D721Med (cell line): Measurements from ENCODE around the gene FOXO3.

Experiments
- DNase-seq: peaks from one replicate; pipeline ENCODE4 v3.0.0; 2011; ENCODE audit warnings: low spot score; ENCODE audit not compliant: insufficient read length
- FAIRE-seq: peaks from 2 replicates; lab custom pipeline; 2011; peaks lifted over from hg19 to GRCh38; lab: Jason Lieb, UNC
- CTCF ChIP-seq: IDR thresholded peaks from 2 replicates; pipeline ENCODE4 v1.5.1; 2012; ENCODE audit warnings: mild to moderate bottlenecking, control low read depth; ENCODE audit not compliant: insufficient read depth; ENCODE audit errors: missing control alignments

FOXO3 gene

GRCh38 chr6:108610270-108610839 lies 49.6 kb downstream of the FOXO3 start:
- FAIRE-seq = no peak
- no peak for DNase-seq
- TF ChIP-seq CTCF = no peak

- FAIRE-seq (no peak), DNase-seq (no peak)
- no peak for TF ChIP-seq CTCF
These were observed 50.4 kb downstream of the FOXO3 start for GRCh38 chr6:108610957-108611586.

GRCh38 chr6:108612852-108613251 lies 52.1 kb downstream of the FOXO3 start:
- TF ChIP-seq CTCF = no peak
- FAIRE-seq = no peak
- DNase-seq = no peak

- no peak for TF ChIP-seq CTCF
- DNase-seq (no peak), FAIRE-seq (no peak)
These were observed 55.8 kb downstream of the FOXO3 start for GRCh38 chr6:108616544-108616943.

- no peak for TF ChIP-seq CTCF
- FAIRE-seq (no peak), DNase-seq (no peak)
These were observed 56.3 kb downstream of the FOXO3 start for GRCh38 chr6:108616973-108617372.

- no peak for FAIRE-seq
- TF ChIP-seq CTCF = no peak
- DNase-seq = no peak
These were observed 58.0 kb downstream of the FOXO3 start for GRCh38 chr6:108618623-108619152.
